ENCODE results near the gene MTRF1L.
A peak's percentile ranks its signal among the peaks of the same experiment; 100 is the strongest.

Gene MTRF1L

GRCh38 chr6:152954443-152954842, 48.1 kb downstream of the MTRF1L start:
- TF ChIP-seq YY1 (IDR thresholded peaks at IDR 0.05; ENCODE audit: low read depth) (no peak), EP300 (IDR thresholded peaks at IDR 0.05; ENCODE audit: borderline replicate concordance) (no peak), TEAD4 (IDR thresholded peaks at IDR 0.05) (no peak), TCF12 (IDR thresholded peaks at IDR 0.05; ENCODE audit: low read depth) (no peak), TAF1 (IDR thresholded peaks at IDR 0.05; ENCODE audit: low read depth) (no peak), ZBTB7A (IDR thresholded peaks at IDR 0.05; ENCODE audit: low read depth) (no peak), EGR1 (IDR thresholded peaks at IDR 0.05) (no peak), NFIC (IDR thresholded peaks at IDR 0.05) (no peak), REST (IDR thresholded peaks at IDR 0.05; ENCODE audit: low read depth) (no peak), FOXM1 (IDR thresholded peaks at IDR 0.05; ENCODE audit: borderline replicate concordance, low read depth) (no peak)

GRCh38 chr6:152952866-152953509, 49.5 kb downstream of the MTRF1L start:
- TF ChIP-seq RAD21 (IDR thresholded peaks at IDR 0.05; ENCODE audit: low read depth) = peak; percentile 58; the same call in 1 of the 2 replicates
- no peak for TF ChIP-seq TAF1 (IDR thresholded peaks at IDR 0.05; ENCODE audit: low read depth)

GRCh38 chr6:152952045-152952444, 50.5 kb downstream of the MTRF1L start:
- no peak for TF ChIP-seq EGR1 (IDR thresholded peaks at IDR 0.05)

- TF ChIP-seq MAX (IDR thresholded peaks at IDR 0.05) = no peak
- TF ChIP-seq EGR1 (IDR thresholded peaks at IDR 0.05) = no peak
- no peak for TF ChIP-seq ZBTB7A (IDR thresholded peaks at IDR 0.05; ENCODE audit: low read depth)
- TF ChIP-seq CEBPB (IDR thresholded peaks at IDR 0.05) = no peak
- no peak for TF ChIP-seq NFIC (IDR thresholded peaks at IDR 0.05)
- TF ChIP-seq REST (IDR thresholded peaks at IDR 0.05; ENCODE audit: low read depth) = no peak
- TF ChIP-seq TAF1 (IDR thresholded peaks at IDR 0.05; ENCODE audit: low read depth) = no peak
- TF ChIP-seq RAD21 (IDR thresholded peaks at IDR 0.05; ENCODE audit: low read depth) = no peak
- no peak for TF ChIP-seq FOXM1 (IDR thresholded peaks at IDR 0.05; ENCODE audit: borderline replicate concordance, low read depth)
These were observed 52.3 kb downstream of the MTRF1L start for GRCh38 chr6:152950240-152950639.

- TF ChIP-seq RAD21 (IDR thresholded peaks at IDR 0.05; ENCODE audit: low read depth) (peak; percentile 71), USF1 (IDR thresholded peaks at IDR 0.05) (no peak)
These were observed 54.2 kb downstream of the MTRF1L start for GRCh38 chr6:152948150-152948768.

GRCh38 chr6:152946995-152947394, 55.5 kb downstream of the MTRF1L start:
- TF ChIP-seq TEAD4 (IDR thresholded peaks at IDR 0.05) = no peak
- TF ChIP-seq NFIC (IDR thresholded peaks at IDR 0.05) = no peak
- no peak for TF ChIP-seq REST (IDR thresholded peaks at IDR 0.05; ENCODE audit: low read depth)
- no peak for TF ChIP-seq FOXM1 (IDR thresholded peaks at IDR 0.05; ENCODE audit: borderline replicate concordance, low read depth)
- TF ChIP-seq CEBPB (IDR thresholded peaks at IDR 0.05) = no peak
- TF ChIP-seq CREB1 (IDR thresholded peaks at IDR 0.05; ENCODE audit: low read depth) = no peak
- TF ChIP-seq USF1 (IDR thresholded peaks at IDR 0.05) = no peak
- no peak for TF ChIP-seq EP300 (IDR thresholded peaks at IDR 0.05; ENCODE audit: borderline replicate concordance)
- TF ChIP-seq YY1 (IDR thresholded peaks at IDR 0.05; ENCODE audit: low read depth) = no peak
- no peak for TF ChIP-seq EGR1 (IDR thresholded peaks at IDR 0.05)
- TF ChIP-seq TCF12 (IDR thresholded peaks at IDR 0.05; ENCODE audit: low read depth) = no peak
- no peak for TF ChIP-seq MAX (IDR thresholded peaks at IDR 0.05)
- TF ChIP-seq TAF1 (IDR thresholded peaks at IDR 0.05; ENCODE audit: low read depth) = no peak
- TF ChIP-seq RAD21 (IDR thresholded peaks at IDR 0.05; ENCODE audit: low read depth) = no peak
- TF ChIP-seq ZBTB7A (IDR thresholded peaks at IDR 0.05; ENCODE audit: low read depth) = no peak

Data from Ishikawa (cell line).